GM12801 (cell line): ENCODE data around the gene NTHL1.

Source experiments
- CTCF ChIP-seq: IDR thresholded peaks from one replicate; pipeline ENCODE4 v1.5.1; 2011; ENCODE audit warnings: control low read depth; ENCODE audit not compliant: insufficient read length; ENCODE audit errors: extremely low read depth

NTHL1 gene

GRCh38 chr16:2037647-2038381 lies 9.8 kb downstream of the NTHL1 start:
- no peak for TF ChIP-seq CTCF

DNA sequence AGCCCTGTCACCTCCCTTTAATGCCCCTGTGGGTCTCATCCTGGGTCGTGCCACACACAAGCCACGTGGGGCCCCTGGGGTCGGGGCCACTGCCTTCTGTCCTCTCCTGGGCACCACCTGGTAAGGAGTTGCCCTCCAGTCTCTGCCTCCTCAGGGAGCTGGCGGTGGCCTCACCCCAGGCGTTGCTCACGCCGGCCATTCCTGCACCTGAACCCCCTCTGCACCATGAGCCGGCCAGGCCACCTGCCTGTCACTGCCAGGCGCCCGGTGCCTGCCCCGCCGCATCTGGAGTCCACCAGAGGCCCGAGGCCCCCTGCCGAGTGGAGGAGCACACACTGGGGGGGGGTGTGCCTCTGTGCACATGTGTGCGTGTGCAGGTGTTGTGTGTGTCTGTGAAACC lies 10.5 kb downstream of the NTHL1 start:
- no peak for TF ChIP-seq CTCF

GRCh38 chr16:2036200-2036966 lies 11.3 kb downstream of the NTHL1 start:
- no peak for TF ChIP-seq CTCF

GRCh38 chr16:2035431-2036199 lies 12.0 kb downstream of the NTHL1 start:
- TF ChIP-seq CTCF, result no peak

GRCh38 chr16:2034696-2035430 lies 12.8 kb downstream of the NTHL1 start:
- TF ChIP-seq CTCF, result no peak

DNA sequence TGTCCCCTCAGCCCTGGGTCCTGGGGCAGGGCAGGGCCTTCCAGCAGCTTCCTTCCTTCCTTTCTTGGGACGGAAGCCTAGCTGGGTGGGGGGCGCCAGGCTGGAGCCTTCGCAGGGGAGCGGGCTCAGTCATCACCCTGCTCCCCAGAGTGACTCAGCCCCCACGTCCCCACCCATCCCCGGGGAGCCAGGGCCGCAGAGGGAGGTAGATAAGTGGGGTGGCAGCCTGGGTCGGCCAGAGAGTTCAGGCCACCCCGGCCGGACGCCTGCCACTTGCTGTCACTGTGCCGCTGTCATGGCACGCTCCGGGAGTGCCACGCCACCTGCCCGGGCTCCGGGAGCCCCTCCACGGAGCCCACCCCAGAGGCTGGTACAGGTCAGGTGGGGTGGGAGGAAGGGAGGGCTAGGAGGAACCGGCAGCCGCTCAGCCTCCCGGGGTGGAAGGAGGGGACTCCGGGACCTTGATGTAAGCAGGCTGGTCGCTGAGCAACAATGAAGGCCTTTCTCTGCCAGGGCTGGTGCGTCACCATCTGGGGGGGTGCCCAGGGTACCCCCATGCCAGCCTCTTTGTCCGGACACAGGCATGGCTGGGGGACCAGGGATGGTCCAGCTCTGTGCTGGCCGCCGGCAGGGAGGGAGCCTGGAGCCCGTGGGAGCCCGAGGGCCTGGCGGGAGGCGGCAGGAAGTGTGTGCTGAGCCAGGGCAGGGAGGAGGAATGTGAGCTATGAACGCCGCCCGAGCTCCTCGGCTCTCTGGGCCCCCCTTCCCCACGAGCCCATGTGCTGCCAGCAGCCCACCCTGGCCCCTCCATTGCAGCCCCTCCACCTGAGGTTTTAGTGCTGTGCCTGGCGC lies 14.4 kb downstream of the NTHL1 start:
- TF ChIP-seq CTCF, result no peak
